Transverse colon (tissue), 4 donors: ENCODE results near the gene P2RX2. TPM values are rescaled to one million over a fixed set of nuclear protein-coding genes. Genes with fewer than 3 reads are reported as not detected.

Experiments
- DNase-seq: peaks from one replicate; pipeline ENCODE4 v3.0.0-alpha.2; 2019
- H3K27ac ChIP-seq, 4 donors: fragments of 200-600 bp; sonication (generic); 2 replicates each; pipeline ENCODE4 v1.5.1; 2016 to 2018; ENCODE audit warnings: inconsistent platforms in 4 of 4
- H3K27me3 ChIP-seq: fragments of 200-600 bp; sonication (generic); 2 replicates; pipeline ENCODE4 v1.5.1; 2017; ENCODE audit warnings: inconsistent platforms
- H3K36me3 ChIP-seq, 4 donors: fragments of 200-600 bp; sonication (generic); 2 replicates each; pipeline ENCODE4 v1.5.1; 2017 to 2019; ENCODE audit warnings: inconsistent platforms in 4 of 4
- H3K4me1 ChIP-seq, 4 donors: fragments of 200-600 bp; sonication (generic); 2 replicates each; pipeline ENCODE4 v1.5.1; 2017 to 2020; ENCODE audit warnings: inconsistent platforms in 4 of 4
- H3K4me3 ChIP-seq, 4 donors: fragments of 200-600 bp; sonication (generic); 1 replicate in 1 of 4; 2 replicates in 3 of 4; pipeline versions ENCODE4 v1.5.1 to v1.6.1; 2017 to 2019; ENCODE audit warnings: inconsistent platforms in 4 of 4
- H3K9me3 ChIP-seq, 2 donors: fragments of 200-600 bp; sonication (generic); 2 replicates each; pipeline ENCODE4 v1.5.1; 2017 to 2019; ENCODE audit warnings: inconsistent platforms in 2 of 2
- EP300 ChIP-seq: sonication (generic); formaldehyde crosslinking; IDR thresholded peaks from one replicate; pipeline ENCODE4 v1.6.1; 2017; ENCODE audit warnings: antibody characterized with exemption, low read depth
- POLR2A ChIP-seq: fragments of 450-650 bp; IDR thresholded peaks from one replicate; pipeline ENCODE4 v1.6.1; 2016; ENCODE audit warnings: antibody characterized with exemption, mild to moderate bottlenecking, moderate library complexity
- POLR2AphosphoS5 ChIP-seq, 3 donors: sonication (generic); formaldehyde crosslinking; IDR thresholded peaks; one replicate each; pipeline ENCODE4 v1.6.1; 2016; ENCODE audit warnings: antibody characterized with exemption in 3 of 3
- WGBS, 2 donors: methylation state at CpG; one replicate each; pipeline ENCODE4 v1.1.5; 2018; ENCODE audit warnings: low coverage in 1 of 2; 5-methylcytosine and 5-hydroxymethylcytosine counted together
- in situ Hi-C, 4 donors: fragments of 200-750 bp; cut with MboI; loops; one replicate each; pipeline versions ENCODE4 v1.15.0 to v1.15.1; 2017; ENCODE audit warnings: low sequenced_read_pairs in 3 of 4, low pct_ligation_motif_present in 1 of 4, low pct_unique_long_range_greater_than_20kb in 1 of 4
- intact Hi-C: fragments of 100-400 bp; cut with DNase I; formaldehyde crosslinking; loops from one replicate; pipeline ENCODE4 v1.15.1; 2023; ENCODE audit warnings: low total_unique reads
- total RNA-seq, 4 donors: library from RNA; depleted of rRNA; stranded (reverse); fragments of >200 nt; gene quantifications; one replicate each; pipeline ENCODE4 v1.1.0, GENCODE V29; 2016
- TF ChIP-seq, protein P1 (sequence below), 5 experiments: fragments of 200-600 bp in 3 of 5; fragments of 450-650 bp in 2 of 5; sonication (generic) in 3 of 5; IDR thresholded peaks; 1 replicate in 2 of 5; 2 replicates in 3 of 5; pipeline ENCODE4 v1.5.1; 2016 to 2017; ENCODE audit warnings: antibody characterized with exemption in 5 of 5, inconsistent platforms in 3 of 5, mild to moderate bottlenecking in 2 of 5, moderate library complexity in 1 of 5

The P2RX2 gene
- total RNA-seq, 4 donors from 2014 or later: 0.96 to 2.1 TPM; not detected in 2

- no peak for TF ChIP-seq EP300
- no peak for TF ChIP-seq POLR2AphosphoS5 (IDR thresholded peaks at IDR 0.05)
- TF ChIP-seq, protein P1, sequence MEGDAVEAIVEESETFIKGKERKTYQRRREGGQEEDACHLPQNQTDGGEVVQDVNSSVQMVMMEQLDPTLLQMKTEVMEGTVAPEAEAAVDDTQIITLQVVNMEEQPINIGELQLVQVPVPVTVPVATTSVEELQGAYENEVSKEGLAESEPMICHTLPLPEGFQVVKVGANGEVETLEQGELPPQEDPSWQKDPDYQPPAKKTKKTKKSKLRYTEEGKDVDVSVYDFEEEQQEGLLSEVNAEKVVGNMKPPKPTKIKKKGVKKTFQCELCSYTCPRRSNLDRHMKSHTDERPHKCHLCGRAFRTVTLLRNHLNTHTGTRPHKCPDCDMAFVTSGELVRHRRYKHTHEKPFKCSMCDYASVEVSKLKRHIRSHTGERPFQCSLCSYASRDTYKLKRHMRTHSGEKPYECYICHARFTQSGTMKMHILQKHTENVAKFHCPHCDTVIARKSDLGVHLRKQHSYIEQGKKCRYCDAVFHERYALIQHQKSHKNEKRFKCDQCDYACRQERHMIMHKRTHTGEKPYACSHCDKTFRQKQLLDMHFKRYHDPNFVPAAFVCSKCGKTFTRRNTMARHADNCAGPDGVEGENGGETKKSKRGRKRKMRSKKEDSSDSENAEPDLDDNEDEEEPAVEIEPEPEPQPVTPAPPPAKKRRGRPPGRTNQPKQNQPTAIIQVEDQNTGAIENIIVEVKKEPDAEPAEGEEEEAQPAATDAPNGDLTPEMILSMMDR (IDR thresholded peaks at IDR 0.05): no peak
- TF ChIP-seq POLR2A: no peak
- in situ Hi-C loops: no loop called here
- no peak for DNase-seq
- Histone ChIP-seq H3K36me3 (peaks cover 0 to 42% (median 20%) of the 10 kb centered on the region in 4 donors), H3K4me3 (no peak overlapping the region), H3K27me3 (no peaks in the 10 kb centered on the region), H3K27ac (no peak overlapping the region), H3K4me1 (no peaks in the 10 kb centered on the region), H3K9me3 (no peaks in the 10 kb centered on the region)
- WGBS, 2 donors: 91 to 93% methylated on average over 23 to 32 of the region's 32 CpGs
- intact Hi-C loops: no loop called here
Measured at GRCh38 chr12:132658149-132658894, 39.7 kb downstream of the P2RX2 start.

DNA sequence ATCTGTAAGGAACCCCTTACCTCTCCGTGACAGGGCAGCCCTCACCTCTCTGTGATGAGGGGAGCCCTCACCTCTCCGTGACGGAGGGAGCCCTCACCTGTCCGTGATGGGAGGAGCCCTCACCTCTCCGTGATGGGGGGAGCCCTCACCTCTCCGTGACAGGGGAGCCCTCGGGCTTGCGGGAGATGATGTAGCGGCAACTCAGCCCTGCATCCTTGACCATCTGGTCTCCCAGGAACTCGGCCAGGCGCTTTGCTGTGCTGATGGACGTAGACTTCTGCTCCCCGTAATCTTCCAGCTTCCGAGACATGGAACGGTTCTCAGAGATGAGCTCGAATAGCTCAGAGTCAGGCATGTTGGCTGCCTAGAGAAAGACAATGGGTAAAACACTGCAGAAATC is 40.6 kb downstream of the P2RX2 start:
- in situ Hi-C loops: no loop called here
- H3K9me3 ChIP-seq: no peaks in the 10 kb centered on the region
- WGBS, 2 donors: 93% methylated on average over 16 of the region's 16 CpGs; no CpG with 5 or more reads in 1 of the 2 donors
- H3K4me1 ChIP-seq: no peaks in the 10 kb centered on the region
- TF ChIP-seq POLR2A: no peak
- TF ChIP-seq, protein P1 (IDR thresholded peaks at IDR 0.05): no peak
- no peak for TF ChIP-seq POLR2AphosphoS5 (IDR thresholded peaks at IDR 0.05)
- no peak for TF ChIP-seq EP300
- H3K27ac ChIP-seq: no peak overlapping the region
- no peaks in the 10 kb centered on the region for H3K27me3 ChIP-seq
- DNase-seq: no peak
- H3K4me3 ChIP-seq: no peak overlapping the region
- intact Hi-C loops: no loop called here
- peaks cover 0 to 42% (median 20%) of the 10 kb centered on the region in 4 donors for H3K36me3 ChIP-seq

GRCh38 chr12:132660052-132660451 is 41.5 kb downstream of the P2RX2 start:
- no peak for DNase-seq
- H3K36me3 ChIP-seq: peaks cover 0 to 42% (median 16%) of the 10 kb centered on the region in 4 donors
- intact Hi-C loops: no loop called here
- H3K4me3 ChIP-seq: no peak overlapping the region
- in situ Hi-C loops: no loop called here
- H3K4me1 ChIP-seq: no peaks in the 10 kb centered on the region
- no peaks in the 10 kb centered on the region for H3K27me3 ChIP-seq
- H3K27ac ChIP-seq: no peak overlapping the region
- WGBS, 2 donors: 67 to 85% methylated on average over 2 to 5 of the region's 5 CpGs
- TF ChIP-seq EP300: no peak
- no peak for TF ChIP-seq POLR2AphosphoS5 (IDR thresholded peaks at IDR 0.05)
- no peak for TF ChIP-seq POLR2A
- no peaks in the 10 kb centered on the region for H3K9me3 ChIP-seq

DNA sequence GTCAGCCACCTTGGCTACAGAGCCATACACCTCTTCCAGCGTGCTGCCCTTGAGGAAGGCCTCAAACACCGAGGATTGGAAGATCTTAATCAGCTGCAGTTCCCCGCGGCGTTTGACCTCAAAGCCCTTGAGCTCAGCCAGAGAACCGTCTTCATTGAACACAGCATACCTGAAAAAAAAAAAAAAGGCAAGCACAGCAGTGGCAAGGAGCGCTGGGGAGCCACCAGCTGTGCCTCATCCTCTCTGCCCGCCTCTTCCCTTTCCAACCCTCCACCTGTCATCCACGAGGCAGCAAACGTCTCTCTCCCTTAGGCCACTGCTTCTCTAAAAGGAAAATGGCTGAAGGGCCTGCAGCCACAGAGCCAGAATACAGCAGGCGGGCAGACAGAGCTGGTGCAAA is 42.4 kb downstream of the P2RX2 start:
- Histone ChIP-seq H3K27me3 (no peaks in the 10 kb centered on the region), H3K27ac (no peak overlapping the region), H3K9me3 (no peaks in the 10 kb centered on the region), H3K4me1 (no peaks in the 10 kb centered on the region), H3K4me3 (no peak overlapping the region), H3K36me3 (peaks cover 0 to 42% (median 20%) of the 10 kb centered on the region in 4 donors)
- DNase-seq: no peak
- WGBS, 2 donors: 87 to 100% methylated on average over 1 to 11 of the region's 11 CpGs
- intact Hi-C loops: no loop called here
- TF ChIP-seq, protein P1 (IDR thresholded peaks at IDR 0.05): no peak
- TF ChIP-seq EP300 (no peak), POLR2A (no peak), POLR2AphosphoS5 (IDR thresholded peaks at IDR 0.05) (no peak)
- in situ Hi-C loops: no loop called here

GRCh38 chr12:132661972-132662371 is 43.4 kb downstream of the P2RX2 start:
- 70 to 76% methylated on average over 5 of the region's 5 CpGs for WGBS, 2 donors

More at GRCh38 chr12:132661972-132662371, 43.4 kb downstream of the P2RX2 start:
- Histone ChIP-seq H3K9me3 (no peaks in the 10 kb centered on the region), H3K4me3 (no peak overlapping the region), H3K4me1 (no peaks in the 10 kb centered on the region), H3K36me3 (peaks cover 0 to 43% (median 20%) of the 10 kb centered on the region in 4 donors), H3K27me3 (no peaks in the 10 kb centered on the region), H3K27ac (no peak overlapping the region)
- TF ChIP-seq POLR2AphosphoS5 (IDR thresholded peaks at IDR 0.05) (no peak), EP300 (no peak), POLR2A (no peak)
- TF ChIP-seq, protein P1 (IDR thresholded peaks at IDR 0.05): no peak
- in situ Hi-C loops: no loop called here
- intact Hi-C loops: no loop called here
- DNase-seq: no peak
